ENCODE measurements around the gene COL6A3.

The COL6A3 gene

DNA sequence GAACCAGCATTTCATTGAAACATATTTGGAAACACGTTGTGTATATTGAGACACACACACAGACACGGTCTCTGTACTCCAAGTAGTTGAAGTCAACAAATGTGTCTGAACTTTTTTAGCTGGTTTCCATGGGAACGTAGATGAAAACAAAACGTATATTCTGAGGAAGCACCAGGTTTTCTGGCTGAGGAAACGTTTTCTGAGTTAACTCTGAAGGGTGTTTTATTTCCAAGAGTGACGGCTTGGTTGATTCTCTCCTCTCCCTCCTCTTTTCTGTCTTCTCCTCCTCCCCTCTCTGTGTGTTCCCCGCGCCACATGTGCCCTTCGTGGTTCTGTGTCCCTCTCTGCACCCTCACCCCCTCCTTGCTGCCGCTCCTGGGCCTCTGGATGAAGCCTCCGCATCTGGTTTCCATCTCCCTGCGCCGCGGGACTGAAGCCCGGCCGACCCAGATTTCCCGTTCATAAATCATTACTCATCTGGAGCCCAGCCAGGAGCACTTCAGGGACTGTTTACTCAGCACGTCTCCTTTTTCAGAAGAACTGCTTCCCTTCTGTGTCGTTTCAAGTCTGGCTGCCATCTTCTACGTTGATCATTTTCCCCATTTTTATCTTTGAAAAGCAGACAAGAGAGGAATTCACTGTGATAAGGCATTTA is 122.7 kb downstream of the COL6A3 start:
- peak; percentile 84 for DNase-seq

DNA sequence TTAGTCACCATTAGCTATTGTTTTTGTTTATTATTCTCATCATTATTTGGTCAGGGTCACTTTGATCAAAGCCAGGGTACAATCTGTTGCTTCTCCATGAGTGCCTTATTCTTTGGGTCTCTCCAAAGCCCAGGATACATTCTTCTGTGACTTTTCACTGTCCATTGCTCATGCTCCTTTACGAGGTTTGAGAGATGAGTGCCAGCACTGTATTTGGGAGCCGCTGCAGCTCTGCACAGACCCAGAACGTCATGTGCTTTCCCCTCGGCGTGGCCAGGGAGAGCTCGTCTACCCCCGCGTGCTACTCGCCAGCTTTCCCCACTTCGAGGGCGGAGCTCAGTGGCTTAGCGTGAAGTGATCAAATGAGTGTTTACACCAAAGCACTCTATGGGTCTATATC is 123.7 kb downstream of the COL6A3 start:
- no peak for DNase-seq

DNA sequence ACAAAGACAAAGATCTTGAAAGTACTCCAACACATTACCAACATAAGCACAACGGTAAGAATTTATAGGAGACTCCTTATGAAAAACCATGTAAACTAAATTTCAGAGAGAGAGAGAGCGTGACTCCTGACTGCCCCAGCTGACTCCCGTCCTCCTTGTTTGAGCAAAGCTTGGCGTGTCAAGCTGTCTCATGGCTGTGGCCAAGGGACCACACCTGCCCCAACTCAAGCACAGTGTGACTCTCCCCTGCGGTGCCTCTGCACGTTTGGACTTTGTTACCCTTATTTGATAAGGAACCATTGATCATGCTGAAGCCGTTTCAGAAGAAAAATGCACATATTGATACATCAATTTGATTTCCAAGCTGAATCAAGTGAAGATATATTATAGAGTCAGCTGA is 124.8 kb downstream of the COL6A3 start:
- no peak for DNase-seq

DNA sequence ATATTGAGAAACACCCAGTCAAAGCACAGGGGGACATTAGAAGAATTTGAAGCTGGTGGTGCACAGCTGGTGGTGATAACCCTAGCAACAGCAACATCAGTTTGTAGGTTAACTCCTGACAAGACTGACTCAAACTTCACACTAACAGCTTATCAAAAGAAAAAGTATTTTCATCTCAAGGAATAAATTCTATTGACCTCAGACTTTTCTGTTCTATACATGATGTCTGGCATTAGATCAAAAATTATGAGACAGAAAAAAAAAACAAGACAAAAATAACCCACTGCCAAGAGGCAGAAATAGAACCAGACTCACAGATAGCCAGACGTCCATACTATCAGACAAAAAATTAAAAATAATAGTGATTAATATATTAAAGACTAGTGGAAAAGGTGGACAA is 126.1 kb downstream of the COL6A3 start:
- no peak for DNase-seq

DNA sequence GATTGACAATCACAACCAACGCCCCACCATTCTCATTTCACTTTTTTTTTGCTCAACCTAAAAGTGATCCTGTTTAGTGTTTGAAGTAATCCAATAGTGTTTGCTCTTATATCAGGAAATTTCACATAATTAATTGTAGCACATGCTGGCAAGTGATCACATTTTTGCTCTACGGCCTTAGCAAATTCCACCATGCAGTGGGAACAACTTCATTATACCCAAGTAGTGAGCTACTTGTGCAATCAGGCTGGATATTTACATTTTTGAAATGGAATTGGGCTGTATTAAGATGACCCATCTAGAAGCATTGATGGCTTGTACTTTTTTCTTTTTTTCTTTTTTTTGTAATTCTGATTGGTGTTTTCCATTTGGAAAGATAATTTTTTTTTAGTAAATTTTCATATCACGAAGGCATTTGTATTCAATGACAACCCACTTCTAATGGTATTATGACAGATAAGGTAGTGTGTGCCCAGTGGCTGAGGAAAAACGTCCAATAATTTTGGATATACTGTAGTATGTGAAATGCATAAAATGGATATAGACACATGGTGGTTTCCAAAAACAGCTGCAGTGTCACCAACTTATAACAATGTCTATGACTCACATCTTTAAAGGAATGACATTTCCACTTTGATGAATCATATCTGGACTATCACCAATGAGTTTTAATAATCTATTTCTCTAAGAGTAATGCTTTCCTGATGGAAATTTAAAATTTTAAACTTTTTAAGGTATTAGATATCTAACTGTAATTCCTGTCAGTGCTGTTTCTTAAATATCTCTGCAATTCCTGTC is 130.6 kb downstream of the COL6A3 start:
- DNase-seq = no peak

DNA sequence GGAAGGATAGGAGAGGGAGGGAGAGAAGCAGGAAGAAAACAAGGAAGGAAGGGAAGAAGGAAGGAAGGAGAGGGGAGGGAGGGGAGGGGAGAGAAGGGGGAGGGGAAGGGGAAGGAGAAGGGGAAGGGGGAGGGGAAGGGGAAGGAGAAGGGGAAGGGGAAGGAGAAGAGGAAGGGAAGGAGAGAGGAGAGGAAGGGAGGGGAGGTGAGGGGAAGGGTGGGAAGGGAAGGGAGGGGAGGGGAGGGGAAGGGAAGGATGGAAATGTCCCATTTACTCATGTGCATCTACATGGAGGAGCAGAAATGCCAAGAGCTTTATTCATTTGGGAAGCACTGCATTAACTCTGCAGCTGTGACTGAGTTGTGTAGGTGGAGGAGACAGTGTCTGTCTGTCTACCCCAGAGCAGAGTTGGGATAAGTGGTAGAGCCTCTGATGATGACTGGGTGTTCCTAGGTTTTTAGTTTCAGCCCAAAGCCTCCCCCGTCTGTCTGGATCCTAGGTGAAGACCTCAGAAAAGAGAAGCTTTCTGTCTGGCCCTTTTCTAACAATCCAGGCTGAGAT is 131.3 kb downstream of the COL6A3 start:
- no peak for DNase-seq

DNA sequence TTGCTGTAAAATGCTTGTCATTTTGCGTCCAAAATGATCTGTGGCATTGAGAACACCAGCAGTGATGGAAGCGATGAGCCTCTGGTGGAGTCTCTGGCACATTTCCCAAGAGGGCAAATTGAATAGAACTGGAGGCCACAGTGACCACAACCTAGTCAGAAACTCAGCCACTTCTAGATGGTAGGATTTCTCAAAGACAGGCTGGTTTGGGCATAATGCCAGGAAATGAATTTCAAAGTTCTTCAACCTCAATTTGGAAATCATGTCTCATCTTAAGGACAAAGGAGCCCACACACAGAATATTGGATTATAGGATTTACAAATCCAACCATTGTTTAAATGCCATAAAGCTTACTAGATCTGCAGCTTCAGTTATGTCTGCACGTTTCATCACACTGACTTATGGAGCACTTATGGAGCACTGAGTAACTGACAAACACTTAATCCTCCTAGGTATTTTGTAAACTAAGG is 132.1 kb downstream of the COL6A3 start:
- DNase-seq = no peak

DNA sequence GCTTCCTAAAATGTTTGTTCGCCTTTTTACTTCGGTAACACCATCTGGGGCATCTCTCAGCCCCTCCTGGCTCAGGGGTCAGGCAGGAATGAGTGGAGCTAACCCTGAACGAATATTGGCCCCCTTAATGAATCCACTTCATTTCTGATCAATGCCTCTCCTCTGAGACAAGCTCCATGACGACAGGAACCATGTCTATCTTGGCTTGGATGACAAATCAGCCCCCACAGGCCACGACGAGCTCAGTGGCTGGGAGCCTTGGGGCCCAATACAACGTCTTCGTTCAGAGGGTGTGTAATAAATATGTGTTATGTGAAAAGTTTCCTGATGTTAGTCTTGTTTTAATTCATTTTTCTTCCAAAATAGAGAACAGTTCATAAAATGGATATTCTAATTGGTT is 133.0 kb downstream of the COL6A3 start:
- no peak for DNase-seq

DNA sequence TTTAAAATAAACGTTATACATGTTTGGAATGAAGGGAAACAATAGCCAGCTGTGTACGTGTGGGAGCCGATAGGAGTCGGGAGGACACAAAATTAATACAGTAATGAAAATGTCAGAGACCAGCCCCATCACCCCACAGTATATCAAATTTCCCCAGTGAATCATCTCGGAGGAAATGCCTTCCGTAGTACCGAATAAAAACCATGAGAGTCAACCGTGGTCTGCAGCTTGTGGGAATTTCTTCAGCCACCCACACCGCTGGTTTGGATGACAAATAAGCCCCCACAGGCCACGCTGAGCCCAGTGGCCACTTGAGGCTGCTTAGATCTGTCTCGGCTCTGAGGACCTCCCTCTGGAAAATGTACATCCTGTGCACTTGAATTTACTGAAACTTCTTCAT is 133.7 kb downstream of the COL6A3 start:
- no peak for DNase-seq

DNA sequence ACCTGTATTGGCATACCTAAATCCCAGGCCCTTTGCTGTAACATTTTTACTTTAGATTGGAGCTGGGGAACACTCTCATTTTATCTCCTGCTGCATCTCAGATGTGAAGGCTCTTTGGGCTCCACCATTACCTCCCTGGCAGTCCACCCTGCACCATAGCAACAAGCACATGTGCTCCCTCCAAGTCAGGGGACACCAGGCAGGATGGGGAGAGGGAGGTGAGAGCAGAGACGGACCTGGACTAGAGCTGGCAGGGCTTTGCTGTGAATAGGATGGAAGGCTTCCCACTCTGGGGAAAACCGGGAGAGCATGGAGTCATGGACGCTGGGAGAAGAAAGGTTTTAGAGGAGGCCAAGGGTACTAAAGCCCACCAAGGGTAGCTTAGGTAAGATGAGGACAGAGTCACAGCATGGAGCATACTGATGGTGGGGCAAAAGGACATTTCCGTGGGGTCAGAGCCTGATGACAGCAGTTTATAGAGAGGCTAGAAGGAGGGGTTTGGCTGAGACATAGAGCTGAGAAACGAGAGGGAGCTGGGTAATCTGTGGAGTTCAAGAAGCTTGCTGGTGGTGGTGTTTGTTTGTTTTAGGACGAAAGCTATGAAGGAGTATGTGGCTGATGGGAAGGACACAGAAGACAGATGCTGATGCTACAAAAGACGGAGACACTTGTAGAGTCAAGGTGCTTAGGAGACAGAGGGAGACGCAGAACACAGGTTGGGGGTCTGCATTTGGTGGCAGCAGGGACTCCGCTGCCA is 134.8 kb downstream of the COL6A3 start:
- DNase-seq = no peak

DNA sequence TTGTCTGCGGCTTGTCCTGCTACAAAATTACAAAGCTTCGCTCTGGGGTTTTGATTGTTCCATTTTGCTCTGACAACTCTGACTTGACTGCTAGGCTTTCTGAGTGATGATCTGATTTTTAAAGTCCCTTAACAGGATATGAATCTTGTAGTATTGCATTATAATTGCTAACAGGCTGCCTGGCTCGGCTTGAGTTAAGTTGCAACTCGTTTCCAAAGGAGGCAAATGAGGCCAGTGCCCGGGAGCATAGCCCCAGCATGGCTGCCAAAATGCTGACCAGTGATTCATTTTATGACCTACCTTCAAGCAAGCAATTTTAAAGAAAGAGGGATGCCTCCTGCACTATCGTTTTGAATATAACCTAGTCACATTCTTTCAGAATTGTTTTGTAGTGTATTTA is 135.4 kb downstream of the COL6A3 start:
- no peak for DNase-seq

DNA sequence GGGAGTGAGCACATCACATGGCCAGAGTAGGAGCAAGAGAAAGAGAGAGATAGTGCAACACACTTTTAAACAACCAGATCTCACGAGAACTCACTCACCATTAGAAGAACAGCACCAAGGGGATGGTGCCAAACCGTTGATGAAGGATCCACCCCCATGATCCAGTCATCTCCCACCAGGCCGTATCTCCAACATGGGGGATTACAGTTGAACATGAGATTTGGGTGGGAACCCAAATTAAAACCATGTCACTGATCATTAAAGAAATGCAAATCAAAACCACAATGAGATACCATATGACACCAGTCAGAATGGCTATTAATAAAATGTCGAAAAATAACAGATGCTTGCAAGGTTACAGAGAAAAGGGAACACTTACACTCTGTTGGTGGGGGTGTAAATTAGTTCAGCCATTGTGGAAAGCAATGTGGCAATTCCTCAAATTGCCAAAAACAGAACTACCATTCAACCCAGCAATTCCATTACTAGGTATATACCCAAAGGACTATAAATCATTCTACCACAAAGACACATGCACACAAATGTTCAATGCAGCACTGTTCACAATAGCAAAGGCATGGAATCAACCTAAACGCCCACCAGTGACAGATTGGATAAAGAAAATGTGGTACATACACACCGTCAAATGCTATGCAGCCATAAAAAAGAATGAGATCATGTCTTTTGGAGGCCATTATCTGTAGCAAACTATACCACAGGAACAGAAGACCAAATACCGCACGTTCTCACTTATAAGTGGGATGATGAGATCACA is 137.1 kb downstream of the COL6A3 start:
- DNase-seq = no peak

Measured in NCI-H1436 (cell line).